Activated B cell treated with CpG ODN at 0.5 μM for 24 hours (primary cell): ENCODE data around the gene UBE2K. TPM values are rescaled to one million over a fixed set of nuclear protein-coding genes. Genes with fewer than 3 reads are reported as not detected.

Experiments used
- ATAC-seq: fragments of 200-7000 bp; cut with Tn5 transposase; one replicate; pipeline ENCODE4 v1.10.0; 2021; ENCODE audit warnings: low read depth, mild to moderate bottlenecking, moderate library complexity
- CTCF ChIA-PET: fragments of 350-600 bp; sonication (Branson Sonifier 250); formaldehyde crosslinking; loops from one replicate; lab custom pipeline; 2021; ENCODE audit warnings: antibody characterized with exemption; lab: Charles Lee
- POLR2A ChIA-PET: fragments of 350-600 bp; sonication (Branson Sonifier 250); formaldehyde crosslinking; loops from one replicate; lab custom pipeline; 2021; ENCODE audit warnings: antibody characterized with exemption; lab: Charles Lee
- DNase-seq: peaks from one replicate; pipeline ENCODE4 v3.0.0; 2022
- H3K27ac Mint-ChIP-seq: one replicate; pipeline ENCODE4 v1.8.0; 2020; ENCODE audit warnings: mixed read lengths
- H3K27me3 Mint-ChIP-seq: one replicate; pipeline ENCODE4 v1.8.0; 2021; ENCODE audit warnings: mixed read lengths
- H3K36me3 Mint-ChIP-seq: one replicate; pipeline ENCODE4 v1.8.0; 2021; ENCODE audit warnings: low read depth, mixed read lengths
- H3K4me1 Mint-ChIP-seq: one replicate; pipeline ENCODE4 v1.8.0; 2021; ENCODE audit warnings: mixed read lengths
- H3K4me3 Mint-ChIP-seq: one replicate; pipeline ENCODE4 v1.8.0; 2020; ENCODE audit warnings: mild to moderate bottlenecking, mixed read lengths
- H3K9me3 Mint-ChIP-seq: one replicate; pipeline ENCODE4 v1.8.0; 2020; ENCODE audit warnings: mixed read lengths
- CTCF ChIP-seq: fragments of 200-600 bp; IDR thresholded peaks from one replicate; pipeline ENCODE4 v1.8.0; 2022; ENCODE audit warnings: antibody characterized with exemption, mild to moderate bottlenecking
- intact Hi-C: fragments of 100-400 bp; cut with micrococcal nuclease; formaldehyde crosslinking; loops from one replicate; pipeline ENCODE4 v1.15.1; 2024
- total RNA-seq: library from RNA; stranded (reverse); gene quantifications from 2 replicates; pipeline ENCODE4 v1.2.3, GENCODE V29; 2022

UBE2K gene
- total RNA-seq, 1 donor from 2014 or later = 54.4 TPM

- Mint-ChIP-seq H3K27me3 (no peaks in the 10 kb centered on the region), H3K27ac (no peak overlapping the region), H3K4me3 (no peak overlapping the region), H3K4me1 (peaks cover 27% of the 10 kb centered on the region), H3K36me3 (no peaks in the 10 kb centered on the region), H3K9me3 (no peaks in the 10 kb centered on the region)
- TF ChIP-seq CTCF = no peak
- no peak for DNase-seq
- ChIA-PET CTCF (interaction anchor here (1.0 kb wide), 1 partner anchor 22 kb away, joined by 3 read pairs; the partner anchor contains the start of gene SMIM14), POLR2A (interaction anchor here (0.7 kb wide), 1 partner anchor 369 kb away, joined by 4 read pairs; no protein-coding TSS in a partner anchor)
- ATAC-seq = no peak
- intact Hi-C loops = no loop called here
Measured at GRCh38 chr4:39660045-39660444, 37.9 kb upstream of the UBE2K start.

GRCh38 chr4:39660757-39661156, 37.2 kb upstream of the UBE2K start:
- POLR2A ChIA-PET = interaction anchor here (0.7 kb wide), 1 partner anchor 370 kb away, joined by 4 read pairs; no protein-coding TSS in a partner anchor
- intact Hi-C loops = no loop called here

GRCh38 chr4:39662683-39663082, 35.3 kb upstream of the UBE2K start:
- Mint-ChIP-seq H3K27ac (no peak overlapping the region), H3K36me3 (no peaks in the 10 kb centered on the region), H3K4me3 (no peak overlapping the region), H3K27me3 (no peaks in the 10 kb centered on the region), H3K4me1 (peaks cover 11% of the 10 kb centered on the region), H3K9me3 (no peaks in the 10 kb centered on the region)
- no peak for TF ChIP-seq CTCF
- CTCF ChIA-PET = interaction anchor here (0.5 to 0.7 kb wide), 2 partner anchors 29 to 153 kb away, joined by 3 read pairs; no protein-coding TSS in a partner anchor
- intact Hi-C loops = no loop called here
- DNase-seq (no peak), ATAC-seq (no peak)
- POLR2A ChIA-PET = interaction anchor here (0.6 to 0.9 kb wide), 3 partner anchors 9 to 1427 kb away, joined by 3 to 8 read pairs (median 4); no protein-coding TSS in a partner anchor

More at GRCh38 chr4:39660757-39661156, 37.2 kb upstream of the UBE2K start:
- Mint-ChIP-seq H3K9me3 (no peaks in the 10 kb centered on the region), H3K27ac (no peak overlapping the region), H3K27me3 (no peaks in the 10 kb centered on the region), H3K4me3 (no peak overlapping the region), H3K36me3 (no peaks in the 10 kb centered on the region), H3K4me1 (peaks cover 24% of the 10 kb centered on the region)
- ATAC-seq = no peak
- CTCF ChIA-PET = interaction anchor here (1.0 kb wide), 1 partner anchor 22 kb away, joined by 3 read pairs; the partner anchor contains the start of gene SMIM14
- TF ChIP-seq CTCF = no peak
- no peak for DNase-seq

- intact Hi-C loops = no loop called here
- no peak overlapping the region for H3K27ac Mint-ChIP-seq
- no peaks in the 10 kb centered on the region for H3K36me3 Mint-ChIP-seq
- DNase-seq (no peak), ATAC-seq (no peak)
- CTCF ChIA-PET = no interaction called here
- no peak overlapping the region for H3K4me3 Mint-ChIP-seq
- no peaks in the 10 kb centered on the region for H3K27me3 Mint-ChIP-seq
- TF ChIP-seq CTCF = no peak
- POLR2A ChIA-PET = interaction anchor here (0.7 kb wide), 1 partner anchor 18 kb away, joined by 4 read pairs; no protein-coding TSS in a partner anchor
- no peaks in the 10 kb centered on the region for H3K4me1 Mint-ChIP-seq
- no peaks in the 10 kb centered on the region for H3K9me3 Mint-ChIP-seq
Measured at GRCh38 chr4:39664828-39665731, 32.9 kb upstream of the UBE2K start.

GRCh38 chr4:39667706-39668105, 30.2 kb upstream of the UBE2K start:
- no peak overlapping the region for H3K27ac Mint-ChIP-seq
- CTCF ChIA-PET = no interaction called here
- no peak overlapping the region for H3K4me3 Mint-ChIP-seq
- TF ChIP-seq CTCF = no peak
- H3K4me1 Mint-ChIP-seq = no peaks in the 10 kb centered on the region
- ATAC-seq (no peak), DNase-seq (no peak)
- intact Hi-C loops = no loop called here
- H3K36me3 Mint-ChIP-seq = no peaks in the 10 kb centered on the region
- H3K9me3 Mint-ChIP-seq = no peaks in the 10 kb centered on the region
- POLR2A ChIA-PET = no interaction called here
- no peaks in the 10 kb centered on the region for H3K27me3 Mint-ChIP-seq
